GM23248 (cell line): ENCODE results near the gene TRPM2.

ENCODE experiments used
- EZH2 ChIP-seq: fragments of 200-600 bp; sonication (generic); IDR thresholded peaks from 2 replicates; pipeline ENCODE4 v1.6.1; 2018; ENCODE audit warnings: antibody characterized with exemption, mild to moderate bottlenecking; ENCODE audit not compliant: insufficient read depth, poor library complexity, severe bottlenecking
- EZH2phosphoT487 ChIP-seq: fragments of 200-600 bp; sonication (generic); IDR thresholded peaks from 2 replicates; pipeline ENCODE4 v1.6.1; 2018; ENCODE audit warnings: antibody characterized with exemption, moderate library complexity, mild to moderate bottlenecking, low read depth; ENCODE audit not compliant: insufficient read depth

- TF ChIP-seq EZH2phosphoT487, result no peak
- no peak for TF ChIP-seq EZH2
Observed at GRCh38 chr21:44437371-44437695, 83.9 kb downstream of the TRPM2 start.
